Adrenal gland (tissue), 5 donors: ENCODE data around the gene MVD.

ENCODE experiments used
- POLR2A ChIP-seq, 2 donors: fragments of 450-650 bp; IDR thresholded peaks; one replicate each; pipeline ENCODE4 v1.6.1; 2017; ENCODE audit warnings: antibody characterized with exemption in 2 of 2, mild to moderate bottlenecking in 2 of 2, moderate library complexity in 1 of 2
- TF ChIP-seq, protein P1 (sequence below), 6 experiments: fragments of 450-650 bp in 4 of 6; fragments of 200-600 bp in 2 of 6; sonication (generic) in 1 of 6; IDR thresholded peaks; 1 replicate in 5 of 6; 2 replicates in 1 of 6; pipeline versions ENCODE4 v1.5.1 to v1.8.0; 2016 to 2021; ENCODE audit warnings: antibody characterized with exemption in 6 of 6, mild to moderate bottlenecking in 2 of 6, moderate library complexity in 1 of 6
- donor health status: DM: no; HTN: no; CAD: no.

DNA sequence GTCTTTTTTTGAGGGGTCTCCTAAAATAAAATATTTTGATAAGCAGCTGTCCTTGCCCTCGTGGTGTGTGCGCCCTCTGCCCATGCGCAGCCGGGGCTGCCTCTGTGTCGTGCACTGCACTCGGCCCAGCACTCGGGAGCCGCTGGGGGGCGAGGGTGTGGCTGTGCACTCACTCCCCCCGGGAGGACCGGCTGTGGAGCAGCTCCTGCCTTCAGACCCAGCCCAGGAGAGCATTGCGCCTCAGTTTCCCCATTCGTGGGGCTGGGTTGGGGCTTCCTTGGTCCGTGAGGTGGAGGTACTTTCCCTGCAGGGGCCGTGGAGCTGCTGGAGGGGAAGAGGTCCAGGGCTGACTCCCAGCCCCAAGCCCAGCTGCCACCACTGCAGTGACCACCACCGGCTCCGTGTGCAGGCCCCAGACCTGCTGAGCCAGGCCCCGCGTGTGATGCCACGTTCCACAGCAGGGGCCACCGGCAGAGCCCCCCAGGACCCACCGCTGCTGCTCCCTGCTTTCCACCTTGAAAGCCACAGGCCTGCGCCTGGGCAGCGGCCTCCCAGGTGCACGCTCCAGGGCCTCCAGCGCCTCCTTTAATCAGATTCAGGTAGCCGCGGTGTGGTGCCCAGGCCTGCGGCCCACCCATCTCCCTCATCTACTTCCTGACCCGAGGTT, 30.8 kb downstream of the MVD start:
- no peak for TF ChIP-seq POLR2A (IDR thresholded peaks at IDR 0.05)
- TF ChIP-seq, protein P1, sequence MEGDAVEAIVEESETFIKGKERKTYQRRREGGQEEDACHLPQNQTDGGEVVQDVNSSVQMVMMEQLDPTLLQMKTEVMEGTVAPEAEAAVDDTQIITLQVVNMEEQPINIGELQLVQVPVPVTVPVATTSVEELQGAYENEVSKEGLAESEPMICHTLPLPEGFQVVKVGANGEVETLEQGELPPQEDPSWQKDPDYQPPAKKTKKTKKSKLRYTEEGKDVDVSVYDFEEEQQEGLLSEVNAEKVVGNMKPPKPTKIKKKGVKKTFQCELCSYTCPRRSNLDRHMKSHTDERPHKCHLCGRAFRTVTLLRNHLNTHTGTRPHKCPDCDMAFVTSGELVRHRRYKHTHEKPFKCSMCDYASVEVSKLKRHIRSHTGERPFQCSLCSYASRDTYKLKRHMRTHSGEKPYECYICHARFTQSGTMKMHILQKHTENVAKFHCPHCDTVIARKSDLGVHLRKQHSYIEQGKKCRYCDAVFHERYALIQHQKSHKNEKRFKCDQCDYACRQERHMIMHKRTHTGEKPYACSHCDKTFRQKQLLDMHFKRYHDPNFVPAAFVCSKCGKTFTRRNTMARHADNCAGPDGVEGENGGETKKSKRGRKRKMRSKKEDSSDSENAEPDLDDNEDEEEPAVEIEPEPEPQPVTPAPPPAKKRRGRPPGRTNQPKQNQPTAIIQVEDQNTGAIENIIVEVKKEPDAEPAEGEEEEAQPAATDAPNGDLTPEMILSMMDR (IDR thresholded peaks at IDR 0.05): no peak
